OCI-M2 (cell line): Measurements from ENCODE around the gene PGM1.

ENCODE experiments used
- DNase-seq: peaks from one replicate; lab custom pipeline; 2025; ENCODE audit not compliant: unreplicated experiment; lab: John Stamatoyannopoulos, UW

The PGM1 gene

GRCh38 chr1:63630666-63631065, 37.5 kb downstream of the PGM1 start:
- DNase-seq: no peak

GRCh38 chr1:63632110-63632509, 38.9 kb downstream of the PGM1 start:
- DNase-seq: no peak

GRCh38 chr1:63633281-63633680, 40.1 kb downstream of the PGM1 start:
- no peak for DNase-seq

- DNase-seq: no peak
Measured at GRCh38 chr1:63634471-63634870, 41.3 kb downstream of the PGM1 start.

- DNase-seq: no peak
Measured at GRCh38 chr1:63635681-63636080, 42.5 kb downstream of the PGM1 start.

GRCh38 chr1:63636192-63637105, 43.2 kb downstream of the PGM1 start:
- DNase-seq: no peak

- DNase-seq: no peak
Measured at GRCh38 chr1:63638471-63638870, 45.3 kb downstream of the PGM1 start.

- no peak for DNase-seq
Measured at GRCh38 chr1:63638875-63639274, 45.7 kb downstream of the PGM1 start.

GRCh38 chr1:63640633-63641567, 47.7 kb downstream of the PGM1 start:
- no peak for DNase-seq

GRCh38 chr1:63641615-63642014, 48.4 kb downstream of the PGM1 start:
- no peak for DNase-seq

- no peak for DNase-seq
Measured at GRCh38 chr1:63642901-63643300, 49.7 kb downstream of the PGM1 start.

GRCh38 chr1:63643517-63643916, 50.3 kb downstream of the PGM1 start:
- DNase-seq: no peak

- no peak for DNase-seq
Measured at GRCh38 chr1:63643926-63644325, 50.7 kb downstream of the PGM1 start.

GRCh38 chr1:63645317-63645716, 52.1 kb downstream of the PGM1 start:
- no peak for DNase-seq

GRCh38 chr1:63648689-63649088, 55.5 kb downstream of the PGM1 start:
- DNase-seq: no peak

- no peak for DNase-seq
Measured at GRCh38 chr1:63651161-63651701, 58.0 kb downstream of the PGM1 start.

- no peak for DNase-seq
Measured at GRCh38 chr1:63653976-63654375, 60.8 kb downstream of the PGM1 start.

- DNase-seq: no peak
Measured at GRCh38 chr1:63659448-63659847, 66.2 kb downstream of the PGM1 start.

- no peak for DNase-seq
Measured at GRCh38 chr1:63662056-63662836, 69.0 kb downstream of the PGM1 start.

GRCh38 chr1:63662841-63663240, 69.6 kb downstream of the PGM1 start:
- no peak for DNase-seq

- no peak for DNase-seq
Measured at GRCh38 chr1:63663301-63663700, 70.1 kb downstream of the PGM1 start.
